Ishikawa (cell line): ENCODE results near the gene ALDH1A2.

Source experiments
- CEBPB ChIP-seq: IDR thresholded peaks from 2 replicates; pipeline ENCODE4 v1.6.1; 2012
- CREB1 ChIP-seq: IDR thresholded peaks from 2 replicates; pipeline ENCODE4 v1.6.1; 2012; ENCODE audit warnings: low read depth
- EGR1 ChIP-seq: IDR thresholded peaks from 2 replicates; pipeline ENCODE4 v1.6.1; 2012
- EP300 ChIP-seq: IDR thresholded peaks from 2 replicates; pipeline ENCODE4 v1.6.1; 2012; ENCODE audit warnings: borderline replicate concordance
- FOXM1 ChIP-seq: IDR thresholded peaks from 2 replicates; pipeline ENCODE4 v1.6.1; 2012; ENCODE audit warnings: low read depth, borderline replicate concordance
- MAX ChIP-seq: IDR thresholded peaks from 2 replicates; pipeline ENCODE4 v1.6.1; 2012
- NFIC ChIP-seq: IDR thresholded peaks from 2 replicates; pipeline ENCODE4 v1.6.1; 2012
- RAD21 ChIP-seq: IDR thresholded peaks from 2 replicates; pipeline ENCODE4 v1.6.1; 2012; ENCODE audit warnings: low read depth
- TAF1 ChIP-seq: IDR thresholded peaks from 2 replicates; pipeline ENCODE4 v1.6.1; 2012; ENCODE audit warnings: low read depth, mild to moderate bottlenecking
- TCF12 ChIP-seq: IDR thresholded peaks from 2 replicates; pipeline ENCODE4 v1.6.1; 2012; ENCODE audit warnings: low read depth
- TEAD4 ChIP-seq: IDR thresholded peaks from 2 replicates; pipeline ENCODE4 v1.6.1; 2012
- USF1 ChIP-seq: IDR thresholded peaks from 2 replicates; pipeline ENCODE4 v1.6.1; 2012
- YY1 ChIP-seq: IDR thresholded peaks from 2 replicates; pipeline ENCODE4 v1.6.1; 2012; ENCODE audit warnings: low read depth
- ZBTB7A ChIP-seq: IDR thresholded peaks from 2 replicates; pipeline ENCODE4 v1.6.1; 2012; ENCODE audit warnings: low read depth
- TF ChIP-seq, protein P1 (sequence below): IDR thresholded peaks from 2 replicates; pipeline ENCODE4 v1.6.1; 2012; ENCODE audit warnings: low read depth, mild to moderate bottlenecking

ALDH1A2 gene

GRCh38 chr15:58003810-58004209 is 61.7 kb downstream of the ALDH1A2 start:
- TF ChIP-seq CREB1, result no peak
- no peak for TF ChIP-seq CEBPB
- TF ChIP-seq EGR1, result no peak
- no peak for TF ChIP-seq USF1
- TF ChIP-seq TAF1, result no peak
- no peak for TF ChIP-seq TCF12
- TF ChIP-seq ZBTB7A, result no peak
- no peak for TF ChIP-seq TEAD4
- TF ChIP-seq FOXM1, result no peak
- TF ChIP-seq NFIC, result no peak
- TF ChIP-seq MAX, result no peak
- TF ChIP-seq, protein P1, sequence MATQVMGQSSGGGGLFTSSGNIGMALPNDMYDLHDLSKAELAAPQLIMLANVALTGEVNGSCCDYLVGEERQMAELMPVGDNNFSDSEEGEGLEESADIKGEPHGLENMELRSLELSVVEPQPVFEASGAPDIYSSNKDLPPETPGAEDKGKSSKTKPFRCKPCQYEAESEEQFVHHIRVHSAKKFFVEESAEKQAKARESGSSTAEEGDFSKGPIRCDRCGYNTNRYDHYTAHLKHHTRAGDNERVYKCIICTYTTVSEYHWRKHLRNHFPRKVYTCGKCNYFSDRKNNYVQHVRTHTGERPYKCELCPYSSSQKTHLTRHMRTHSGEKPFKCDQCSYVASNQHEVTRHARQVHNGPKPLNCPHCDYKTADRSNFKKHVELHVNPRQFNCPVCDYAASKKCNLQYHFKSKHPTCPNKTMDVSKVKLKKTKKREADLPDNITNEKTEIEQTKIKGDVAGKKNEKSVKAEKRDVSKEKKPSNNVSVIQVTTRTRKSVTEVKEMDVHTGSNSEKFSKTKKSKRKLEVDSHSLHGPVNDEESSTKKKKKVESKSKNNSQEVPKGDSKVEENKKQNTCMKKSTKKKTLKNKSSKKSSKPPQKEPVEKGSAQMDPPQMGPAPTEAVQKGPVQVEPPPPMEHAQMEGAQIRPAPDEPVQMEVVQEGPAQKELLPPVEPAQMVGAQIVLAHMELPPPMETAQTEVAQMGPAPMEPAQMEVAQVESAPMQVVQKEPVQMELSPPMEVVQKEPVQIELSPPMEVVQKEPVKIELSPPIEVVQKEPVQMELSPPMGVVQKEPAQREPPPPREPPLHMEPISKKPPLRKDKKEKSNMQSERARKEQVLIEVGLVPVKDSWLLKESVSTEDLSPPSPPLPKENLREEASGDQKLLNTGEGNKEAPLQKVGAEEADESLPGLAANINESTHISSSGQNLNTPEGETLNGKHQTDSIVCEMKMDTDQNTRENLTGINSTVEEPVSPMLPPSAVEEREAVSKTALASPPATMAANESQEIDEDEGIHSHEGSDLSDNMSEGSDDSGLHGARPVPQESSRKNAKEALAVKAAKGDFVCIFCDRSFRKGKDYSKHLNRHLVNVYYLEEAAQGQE, result no peak
- no peak for TF ChIP-seq RAD21
- no peak for TF ChIP-seq YY1
- no peak for TF ChIP-seq EP300

DNA sequence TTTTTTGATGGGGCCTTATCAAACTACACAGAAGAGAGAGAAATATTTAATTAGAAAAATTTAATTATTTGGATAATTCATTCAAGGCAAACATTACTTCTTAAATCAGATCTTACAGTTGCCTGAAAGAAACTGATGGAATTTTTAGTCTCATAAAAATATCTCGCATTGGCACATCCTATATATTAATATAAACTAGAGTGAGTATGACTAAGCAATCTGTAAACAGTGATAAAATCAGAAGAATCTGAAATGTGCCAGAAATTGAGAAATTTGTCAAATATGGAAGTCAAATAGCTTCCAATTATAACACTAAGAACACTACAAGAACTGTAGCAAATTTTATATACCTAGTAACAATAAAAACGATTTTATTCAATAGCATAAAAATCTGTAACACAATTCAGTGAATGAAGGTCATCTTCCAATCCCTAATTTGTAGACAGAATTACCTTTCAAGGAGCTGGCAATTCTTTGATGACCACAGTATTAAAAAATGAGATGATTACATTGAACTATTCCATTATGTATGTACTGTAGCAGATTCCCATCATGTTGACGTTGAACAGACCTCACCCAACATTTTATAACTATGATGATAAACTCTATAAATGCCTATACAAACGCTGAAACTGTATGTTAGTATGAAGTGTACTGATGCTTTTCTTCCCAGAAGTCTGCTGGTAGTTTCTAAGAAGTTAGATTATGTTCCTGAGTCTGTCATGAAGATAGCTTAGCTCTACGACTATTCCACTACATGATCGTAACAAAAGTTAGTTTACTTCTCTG is 63.0 kb downstream of the ALDH1A2 start:
- no peak for TF ChIP-seq TCF12
- TF ChIP-seq CREB1, result no peak
- no peak for TF ChIP-seq RAD21
- no peak for TF ChIP-seq FOXM1
- TF ChIP-seq, protein P1, result no peak
- no peak for TF ChIP-seq TEAD4
- no peak for TF ChIP-seq EP300
- no peak for TF ChIP-seq USF1
- no peak for TF ChIP-seq MAX
- TF ChIP-seq TAF1, result no peak
- TF ChIP-seq ZBTB7A, result no peak
- TF ChIP-seq EGR1, result no peak
- TF ChIP-seq NFIC, result no peak
- no peak for TF ChIP-seq YY1
- TF ChIP-seq CEBPB, result no peak

DNA sequence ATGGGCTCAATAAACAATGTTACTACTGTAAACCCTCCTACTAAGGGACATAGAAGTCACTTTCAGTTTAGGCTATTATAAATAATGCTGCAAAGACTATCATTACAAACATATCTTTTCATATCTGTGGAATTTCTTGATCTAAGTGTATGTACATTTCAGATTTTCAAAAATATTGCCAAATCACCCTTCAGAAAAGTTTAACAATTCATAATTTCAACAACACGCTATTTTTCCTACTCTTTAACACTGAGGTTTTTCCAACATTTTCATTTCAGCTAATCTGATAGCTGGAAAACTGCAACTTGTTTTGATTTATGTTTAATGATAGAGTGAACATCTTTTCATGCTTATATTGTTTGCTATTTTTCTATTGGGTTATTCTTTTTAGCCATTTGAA is 69.0 kb downstream of the ALDH1A2 start:
- TF ChIP-seq TAF1, result no peak
- no peak for TF ChIP-seq FOXM1
- no peak for TF ChIP-seq EGR1
- TF ChIP-seq RAD21, result no peak
- TF ChIP-seq MAX, result no peak
- no peak for TF ChIP-seq YY1
- TF ChIP-seq USF1, result no peak
- TF ChIP-seq CEBPB, result no peak
- TF ChIP-seq TEAD4, result no peak
- TF ChIP-seq EP300, result no peak
- no peak for TF ChIP-seq ZBTB7A
- TF ChIP-seq NFIC, result no peak
- TF ChIP-seq CREB1, result no peak
- TF ChIP-seq, protein P1, result no peak
- no peak for TF ChIP-seq TCF12
